ENCODE measurements around the gene FAM136A. TPM values are rescaled to one million over a fixed set of nuclear protein-coding genes. Genes with fewer than 3 reads are reported as not detected.
"Not testable (repeated sequence)": the region's sequence is repeated elsewhere in the genome, so short reads cannot be mapped to it uniquely, and the experiment has no call there.

FAM136A gene
- total RNA-seq, 1 donor from 2014 or later = 32.8 TPM

GRCh38 chr2:70300771-70301343 lies 1.0 kb downstream of the FAM136A start:
- Histone ChIP-seq H3K4me2 (ENCODE audit: low read length) (peak overlapping the region; percentile 97), H4K20me1 (ENCODE audit: insufficient read depth, low read length) (no peaks in the 10 kb centered on the region), H3K4me3 (ENCODE audit: insufficient read depth, low read depth, low read length) (peak overlapping the region; percentile 93), H3K27ac (ENCODE audit: low read depth, low read length) (no peak overlapping the region), H2AFZ (ENCODE audit: low read depth, low read length) (peak overlapping the region; percentile 97), H3K27me3 (ENCODE audit: insufficient read depth, low read length) (no peaks in the 10 kb centered on the region), H3K4me1 (ENCODE audit: insufficient read depth, low read length) (no peaks in the 10 kb centered on the region), H3K9me3 (ENCODE audit: insufficient read depth, low read depth, low read length) (no peaks in the 10 kb centered on the region), H3K9ac (ENCODE audit: low read length) (peak overlapping the region; percentile 89), H3K36me3 (ENCODE audit: insufficient read depth, low read length) (peaks cover 5% of the 10 kb centered on the region), H3K79me2 (ENCODE audit: insufficient read depth, low read length) (peaks cover 12% of the 10 kb centered on the region)
- DNase-seq (ENCODE audit: low read depth) (no peak), FAIRE-seq (no peak)
- Mint-ChIP-seq H3K4me1 (ENCODE audit: low read depth, unreplicated experiment) (no peaks in the 10 kb centered on the region), H3K27me3 (ENCODE audit: low read depth, unreplicated experiment) (no peaks in the 10 kb centered on the region), H3K4me3 (ENCODE audit: unreplicated experiment) (peak overlapping the region; percentile 92), H3K27ac (ENCODE audit: unreplicated experiment) (peak overlapping the region; percentile 67), H3K9me3 (ENCODE audit: unreplicated experiment) (no peaks in the 10 kb centered on the region), H3K36me3 (ENCODE audit: low read depth, unreplicated experiment) (no peaks in the 10 kb centered on the region)
- TF ChIP-seq, protein P1, sequence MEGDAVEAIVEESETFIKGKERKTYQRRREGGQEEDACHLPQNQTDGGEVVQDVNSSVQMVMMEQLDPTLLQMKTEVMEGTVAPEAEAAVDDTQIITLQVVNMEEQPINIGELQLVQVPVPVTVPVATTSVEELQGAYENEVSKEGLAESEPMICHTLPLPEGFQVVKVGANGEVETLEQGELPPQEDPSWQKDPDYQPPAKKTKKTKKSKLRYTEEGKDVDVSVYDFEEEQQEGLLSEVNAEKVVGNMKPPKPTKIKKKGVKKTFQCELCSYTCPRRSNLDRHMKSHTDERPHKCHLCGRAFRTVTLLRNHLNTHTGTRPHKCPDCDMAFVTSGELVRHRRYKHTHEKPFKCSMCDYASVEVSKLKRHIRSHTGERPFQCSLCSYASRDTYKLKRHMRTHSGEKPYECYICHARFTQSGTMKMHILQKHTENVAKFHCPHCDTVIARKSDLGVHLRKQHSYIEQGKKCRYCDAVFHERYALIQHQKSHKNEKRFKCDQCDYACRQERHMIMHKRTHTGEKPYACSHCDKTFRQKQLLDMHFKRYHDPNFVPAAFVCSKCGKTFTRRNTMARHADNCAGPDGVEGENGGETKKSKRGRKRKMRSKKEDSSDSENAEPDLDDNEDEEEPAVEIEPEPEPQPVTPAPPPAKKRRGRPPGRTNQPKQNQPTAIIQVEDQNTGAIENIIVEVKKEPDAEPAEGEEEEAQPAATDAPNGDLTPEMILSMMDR (IDR thresholded peaks at IDR 0.05; ENCODE audit: insufficient read depth, low read depth, low read length) = no peak
- no peak for TF ChIP-seq EZH2 (IDR thresholded peaks at IDR 0.05; ENCODE audit: insufficient read depth, low read length)

GRCh38 chr2:70297828-70298227 lies 4.0 kb downstream of the FAM136A start:
- not testable (repeated sequence) for H3K36me3 ChIP-seq (ENCODE audit: insufficient read depth, low read length); H3K4me1 Mint-ChIP-seq (ENCODE audit: low read depth, unreplicated experiment); H3K27ac ChIP-seq (ENCODE audit: low read depth, low read length); FAIRE-seq; H3K4me1 ChIP-seq (ENCODE audit: insufficient read depth, low read length); H3K9me3 ChIP-seq (ENCODE audit: insufficient read depth, low read depth, low read length); H3K4me3 ChIP-seq (ENCODE audit: insufficient read depth, low read depth, low read length); H4K20me1 ChIP-seq (ENCODE audit: insufficient read depth, low read length); H3K9ac ChIP-seq (ENCODE audit: low read length); H3K36me3 Mint-ChIP-seq (ENCODE audit: low read depth, unreplicated experiment); H3K4me3 Mint-ChIP-seq (ENCODE audit: unreplicated experiment); H3K4me2 ChIP-seq (ENCODE audit: low read length); H3K27ac Mint-ChIP-seq (ENCODE audit: unreplicated experiment); H3K27me3 ChIP-seq (ENCODE audit: insufficient read depth, low read length); H3K9me3 Mint-ChIP-seq (ENCODE audit: unreplicated experiment); DNase-seq (ENCODE audit: low read depth); H2AFZ ChIP-seq (ENCODE audit: low read depth, low read length); H3K27me3 Mint-ChIP-seq (ENCODE audit: low read depth, unreplicated experiment)
- H3K79me2 ChIP-seq (ENCODE audit: insufficient read depth, low read length) = peaks cover 17% of the 10 kb centered on the region

DNA sequence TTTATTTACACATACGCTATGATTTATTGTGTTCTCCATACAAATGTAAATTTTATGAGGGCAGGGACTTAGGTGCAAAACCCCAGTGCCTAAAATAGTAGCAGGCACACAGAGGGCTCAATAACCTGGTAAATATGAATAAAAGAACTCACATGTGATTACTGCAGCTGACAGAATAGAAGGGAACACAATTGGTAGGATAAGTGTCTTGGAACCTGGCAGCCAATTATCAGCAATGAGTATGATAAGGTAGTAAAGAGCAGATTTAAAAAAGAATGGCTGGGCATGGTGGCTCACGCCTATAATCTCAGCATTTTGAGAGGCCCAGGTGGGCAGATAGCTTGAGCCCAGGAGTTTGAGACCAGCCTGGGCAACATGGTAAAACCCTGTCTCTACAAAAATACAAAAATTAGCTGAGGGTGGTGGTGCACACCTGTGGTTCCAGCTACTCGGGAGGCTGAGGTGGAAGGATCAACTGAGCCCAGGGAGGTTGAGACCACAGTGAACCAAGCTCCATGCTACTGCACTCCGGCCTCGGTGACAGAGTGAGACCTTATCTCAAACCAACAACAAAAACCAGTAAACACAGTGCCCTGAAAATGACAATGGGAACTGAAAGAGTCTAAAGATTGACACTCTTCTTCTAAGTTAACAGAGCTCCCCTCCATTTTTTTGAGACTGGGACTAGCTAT lies 18.2 kb downstream of the FAM136A start:
- no peak overlapping the region for H3K27ac ChIP-seq (ENCODE audit: low read depth, low read length)
- H4K20me1 ChIP-seq (ENCODE audit: insufficient read depth, low read length) = peaks cover 35% of the 10 kb centered on the region
- H3K36me3 ChIP-seq (ENCODE audit: insufficient read depth, low read length) = peaks cover 71% of the 10 kb centered on the region
- no peak overlapping the region for H3K4me3 Mint-ChIP-seq (ENCODE audit: unreplicated experiment)
- H3K27ac Mint-ChIP-seq (ENCODE audit: unreplicated experiment) = no peak overlapping the region
- H3K4me3 ChIP-seq (ENCODE audit: insufficient read depth, low read depth, low read length) = no peak overlapping the region
- H2AFZ ChIP-seq (ENCODE audit: low read depth, low read length) = no peak overlapping the region
- H3K9ac ChIP-seq (ENCODE audit: low read length) = no peak overlapping the region
- DNase-seq (ENCODE audit: low read depth) (no peak), FAIRE-seq (no peak)
- no peak for TF ChIP-seq EZH2 (IDR thresholded peaks at IDR 0.05; ENCODE audit: insufficient read depth, low read length)
- peaks cover 61% of the 10 kb centered on the region for H3K79me2 ChIP-seq (ENCODE audit: insufficient read depth, low read length)
- no peaks in the 10 kb centered on the region for H3K4me1 Mint-ChIP-seq (ENCODE audit: low read depth, unreplicated experiment)
- H3K36me3 Mint-ChIP-seq (ENCODE audit: low read depth, unreplicated experiment) = peaks cover 24% of the 10 kb centered on the region
- no peak overlapping the region for H3K4me2 ChIP-seq (ENCODE audit: low read length)
- no peaks in the 10 kb centered on the region for H3K4me1 ChIP-seq (ENCODE audit: insufficient read depth, low read length)
- H3K9me3 Mint-ChIP-seq (ENCODE audit: unreplicated experiment) = no peaks in the 10 kb centered on the region
- no peaks in the 10 kb centered on the region for H3K9me3 ChIP-seq (ENCODE audit: insufficient read depth, low read depth, low read length)
- H3K27me3 ChIP-seq (ENCODE audit: insufficient read depth, low read length) = no peaks in the 10 kb centered on the region
- H3K27me3 Mint-ChIP-seq (ENCODE audit: low read depth, unreplicated experiment) = no peaks in the 10 kb centered on the region

All from astrocyte (in vitro differentiated cells and primary cell).